Hepatocyte (in vitro differentiated cells): Measurements from ENCODE around the gene FHOD3. TPM values are rescaled to one million over a fixed set of nuclear protein-coding genes. Genes with fewer than 3 reads are reported as not detected.

Experiments used
- DNase-seq: peaks from one replicate; pipeline ENCODE4 v3.0.0-alpha.2; 2016; ENCODE audit warnings: low spot score
- H2AFZ ChIP-seq: fragments of 200-600 bp; sonication (generic); 2 replicates; pipeline ENCODE4 v1.6.0; 2016; ENCODE audit warnings: antibody characterized with exemption, mild to moderate bottlenecking
- H3K27ac ChIP-seq: fragments of 200-600 bp; sonication (generic); 2 replicates; pipeline ENCODE4 v1.5.1; 2016; ENCODE audit warnings: mild to moderate bottlenecking
- H3K27me3 ChIP-seq: fragments of 200-600 bp; sonication (generic); 2 replicates; pipeline ENCODE4 v1.6.1; 2016
- H3K36me3 ChIP-seq: fragments of 200-600 bp; sonication (generic); replicated peaks from 2 replicates; pipeline ENCODE4 v1.5.1; 2016; ENCODE audit warnings: low read depth; ENCODE audit not compliant: insufficient read depth
- H3K4me1 ChIP-seq: fragments of 200-600 bp; sonication (generic); 2 replicates; pipeline ENCODE4 v1.5.1; 2016; ENCODE audit warnings: mild to moderate bottlenecking, moderate library complexity; ENCODE audit not compliant: insufficient read depth
- H3K4me2 ChIP-seq: fragments of 200-600 bp; sonication (generic); 2 replicates; pipeline ENCODE4 v1.6.0; 2016
- H3K4me3 ChIP-seq: fragments of 200-600 bp; sonication (generic); 2 replicates; pipeline ENCODE4 v1.5.1; 2016; ENCODE audit warnings: mild to moderate bottlenecking
- H3K79me2 ChIP-seq: fragments of 200-600 bp; sonication (generic); 2 replicates; pipeline ENCODE4 v1.6.0; 2017; ENCODE audit warnings: mild to moderate bottlenecking
- H3K9me2 ChIP-seq: fragments of 200-600 bp; sonication (generic); replicated peaks from 2 replicates; pipeline ENCODE4 v1.6.0; 2017; ENCODE audit warnings: mild to moderate bottlenecking; ENCODE audit not compliant: insufficient read depth
- H3K9me3 ChIP-seq: fragments of 200-600 bp; sonication (generic); 2 replicates; pipeline ENCODE4 v1.5.1; 2016; ENCODE audit warnings: low read depth, mild to moderate bottlenecking
- H4K20me1 ChIP-seq: fragments of 200-600 bp; sonication (generic); 2 replicates; pipeline ENCODE4 v1.6.0; 2016; ENCODE audit warnings: mild to moderate bottlenecking; ENCODE audit not compliant: insufficient read depth, poor library complexity, severe bottlenecking
- CTCF ChIP-seq: fragments of 200-600 bp; sonication (generic); IDR thresholded peaks from 2 replicates; pipeline ENCODE4 v1.5.1; 2016; ENCODE audit warnings: antibody characterized with exemption, mild to moderate bottlenecking; ENCODE audit not compliant: poor library complexity
- EZH2 ChIP-seq: fragments of 200-600 bp; sonication (generic); IDR thresholded peaks from 2 replicates; pipeline ENCODE4 v1.6.1; 2016; ENCODE audit warnings: antibody characterized with exemption, mild to moderate bottlenecking, borderline replicate concordance
- EZH2phosphoT487 ChIP-seq: fragments of 200-600 bp; sonication (generic); IDR thresholded peaks from one replicate; pipeline ENCODE4 v1.6.1; 2018; ENCODE audit warnings: antibody characterized with exemption, mild to moderate bottlenecking, low read depth, moderate library complexity; ENCODE audit not compliant: unreplicated experiment, severe bottlenecking
- WGBS: methylation state at CpG from one replicate; pipeline ENCODE4 v1.1.6; 2016; ENCODE audit warnings: low lambda C conversion rate; ENCODE audit errors: missing lambda C conversion rate; 5-methylcytosine and 5-hydroxymethylcytosine counted together
- polyA plus RNA-seq: library from polyadenylated mRNA; unstranded; fragments of >200 nt; fragmentation: Nextera tagmentation; extraction: Ambion mirVana; gene quantifications from 2 replicates; pipeline ENCODE4 v1.2.1, GENCODE V29; 2016
- total RNA-seq: library from RNA; depleted of rRNA; stranded (reverse); fragments of >200 nt; gene quantifications from 2 replicates; pipeline ENCODE4 v1.2.3, GENCODE V29; 2014

The FHOD3 gene
- total and polyA plus RNA-seq, 2 experiments from 2014 or later, result 1.7 to 2.7 TPM

GRCh38 chr18:36399055-36399454 lies 101.5 kb downstream of the FHOD3 start:
- Histone ChIP-seq H4K20me1 (no peaks in the 10 kb centered on the region), H3K4me2 (no peak overlapping the region), H3K79me2 (no peaks in the 10 kb centered on the region), H3K27me3 (no peaks in the 10 kb centered on the region), H3K4me3 (no peak overlapping the region), H3K4me1 (no peaks in the 10 kb centered on the region), H3K36me3 (no peaks in the 10 kb centered on the region), H2AFZ (no peak overlapping the region), H3K27ac (no peak overlapping the region), H3K9me3 (no peaks in the 10 kb centered on the region), H3K9me2 (no peaks in the 10 kb centered on the region)
- TF ChIP-seq CTCF (no peak), EZH2phosphoT487 (no peak), EZH2 (no peak)
- WGBS, result 87% methylated on average over 4 of the region's 4 CpGs
- no peak for DNase-seq

GRCh38 chr18:36401462-36401861 lies 103.9 kb downstream of the FHOD3 start:
- Histone ChIP-seq H3K27me3 (no peaks in the 10 kb centered on the region), H3K9me2 (no peaks in the 10 kb centered on the region), H3K79me2 (no peaks in the 10 kb centered on the region), H3K4me3 (no peak overlapping the region), H4K20me1 (no peaks in the 10 kb centered on the region), H2AFZ (no peak overlapping the region), H3K4me2 (no peak overlapping the region), H3K27ac (no peak overlapping the region), H3K36me3 (no peaks in the 10 kb centered on the region), H3K9me3 (no peaks in the 10 kb centered on the region), H3K4me1 (no peaks in the 10 kb centered on the region)
- 84% methylated on average over 2 of the region's 2 CpGs for WGBS
- DNase-seq, result no peak
- TF ChIP-seq EZH2phosphoT487, result no peak
- TF ChIP-seq EZH2, result no peak
- no peak for TF ChIP-seq CTCF

GRCh38 chr18:36402765-36403396 lies 105.4 kb downstream of the FHOD3 start:
- Histone ChIP-seq H3K9me2 (no peaks in the 10 kb centered on the region), H3K4me3 (no peak overlapping the region), H3K79me2 (no peaks in the 10 kb centered on the region), H3K4me2 (no peak overlapping the region), H3K27ac (no peak overlapping the region), H3K4me1 (no peaks in the 10 kb centered on the region), H3K27me3 (no peaks in the 10 kb centered on the region), H2AFZ (no peak overlapping the region), H4K20me1 (no peaks in the 10 kb centered on the region), H3K9me3 (no peaks in the 10 kb centered on the region), H3K36me3 (no peaks in the 10 kb centered on the region)
- no peak for TF ChIP-seq EZH2phosphoT487
- TF ChIP-seq CTCF, result no peak
- TF ChIP-seq EZH2, result no peak
- DNase-seq, result no peak
- WGBS, result 92% methylated on average over 8 of the region's 8 CpGs
